Activated T-cell treated with anti-CD3 and anti-CD28 coated beads, Interleukin-2, amount 50 U/mL, for 72 hours (primary cell): ENCODE measurements around the gene RNF217. TPM values are rescaled to one million over a fixed set of nuclear protein-coding genes. Genes with fewer than 3 reads are reported as not detected.

Experiments
- ATAC-seq, 2 donors: fragments of 150-1000 bp; cut with Tn5 transposase; replicated peaks in 1 of 2; 2 replicates each; pipeline ENCODE4 v1.10.0; 2021; ENCODE audit warnings: moderate library complexity in 2 of 2, mild to moderate bottlenecking in 1 of 2
- DNase-seq, 2 donors: peaks; one replicate each; pipeline ENCODE4 v3.0.0; 2021 to 2022; ENCODE audit warnings: mixed read lengths in 1 of 2
- H3K27ac Mint-ChIP-seq: one replicate; pipeline ENCODE4 v1.8.0; 2022; ENCODE audit warnings: mild to moderate bottlenecking, moderate library complexity, mixed read lengths
- H3K27me3 Mint-ChIP-seq: one replicate; pipeline ENCODE4 v1.8.0; 2022; ENCODE audit warnings: low read depth, mixed read lengths
- H3K36me3 Mint-ChIP-seq, 2 donors: one replicate each; pipeline ENCODE4 v1.8.0; 2022; ENCODE audit warnings: mixed read lengths in 2 of 2, mild to moderate bottlenecking in 1 of 2; ENCODE audit not compliant: insufficient read depth in 2 of 2
- H3K4me1 Mint-ChIP-seq: one replicate; pipeline ENCODE4 v1.8.0; 2022; ENCODE audit warnings: low read depth, mixed read lengths
- H3K4me3 Mint-ChIP-seq, 2 donors: one replicate each; pipeline ENCODE4 v1.8.0; 2022; ENCODE audit warnings: mild to moderate bottlenecking in 2 of 2, mixed read lengths in 2 of 2, moderate library complexity in 2 of 2
- H3K9me3 Mint-ChIP-seq, 2 donors: one replicate each; pipeline ENCODE4 v1.8.0; 2022; ENCODE audit warnings: mixed read lengths in 2 of 2
- total RNA-seq, 2 donors: library from RNA; stranded (reverse); gene quantifications; one replicate each; pipeline ENCODE4 v1.2.3, GENCODE V29; 2022

Gene RNF217
- total RNA-seq, 2 donors from 2014 or later, result 1.2 to 1.9 TPM

GRCh38 chr6:125097186-125097585 lies 134.9 kb downstream of the RNF217 start:
- peaks cover 9% of the 10 kb centered on the region for H3K27me3 Mint-ChIP-seq
- H3K36me3 Mint-ChIP-seq, result no peaks in the 10 kb centered on the region
- no peak overlapping the region for H3K4me3 Mint-ChIP-seq
- no peaks in the 10 kb centered on the region for H3K4me1 Mint-ChIP-seq
- H3K27ac Mint-ChIP-seq, result no peak overlapping the region
- no peak for ATAC-seq
- no peak for DNase-seq
- no peaks in the 10 kb centered on the region for H3K9me3 Mint-ChIP-seq

- no peaks in the 10 kb centered on the region for H3K36me3 Mint-ChIP-seq
- no peaks in the 10 kb centered on the region for H3K9me3 Mint-ChIP-seq
- DNase-seq (no peak), ATAC-seq (no peak)
- H3K27me3 Mint-ChIP-seq, result peaks cover 9% of the 10 kb centered on the region
- no peak overlapping the region for H3K4me3 Mint-ChIP-seq
- no peak overlapping the region for H3K27ac Mint-ChIP-seq
- no peaks in the 10 kb centered on the region for H3K4me1 Mint-ChIP-seq
These were observed 136.0 kb downstream of the RNF217 start for GRCh38 chr6:125098253-125098652.

- no peaks in the 10 kb centered on the region for H3K36me3 Mint-ChIP-seq
- H3K27ac Mint-ChIP-seq, result no peak overlapping the region
These were observed 137.2 kb downstream of the RNF217 start for GRCh38 chr6:125099211-125100073.

DNA sequence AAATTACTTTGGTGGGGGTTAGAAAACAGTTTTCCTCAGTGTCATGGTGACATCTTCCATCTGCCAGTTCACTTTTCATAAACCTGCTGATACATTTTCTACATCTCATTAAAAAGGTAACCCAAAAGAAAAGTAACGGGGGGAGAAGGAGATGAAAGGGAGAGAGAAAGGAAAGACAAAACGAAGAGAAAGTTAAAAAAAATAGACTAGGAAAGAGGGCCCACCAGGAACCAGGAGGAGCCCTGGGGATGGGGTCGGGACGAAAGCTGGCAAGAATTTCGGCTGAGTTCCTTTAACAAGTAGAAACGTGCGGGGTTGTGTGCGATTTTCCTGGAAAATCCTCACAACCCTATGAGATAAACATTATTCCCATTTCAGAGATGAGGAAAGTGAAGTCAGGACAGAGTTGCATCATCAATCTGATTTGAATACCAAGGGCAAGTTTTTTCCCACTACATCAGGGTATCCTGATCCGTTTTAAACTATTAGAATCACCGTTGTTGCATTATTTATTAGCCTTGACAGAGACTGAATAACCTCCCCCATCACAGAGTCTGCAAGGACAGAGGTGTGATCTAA lies 137.9 kb downstream of the RNF217 start:
- DNase-seq (no peak), ATAC-seq (no peak)
- peak overlapping the region; percentile 71 to 79 for H3K4me3 Mint-ChIP-seq
- no peaks in the 10 kb centered on the region for H3K9me3 Mint-ChIP-seq
- H3K36me3 Mint-ChIP-seq, result no peaks in the 10 kb centered on the region
- peaks cover 9% of the 10 kb centered on the region for H3K27me3 Mint-ChIP-seq
- H3K4me1 Mint-ChIP-seq, result no peaks in the 10 kb centered on the region
- H3K27ac Mint-ChIP-seq, result no peak overlapping the region

More at GRCh38 chr6:125099211-125100073, 137.2 kb downstream of the RNF217 start:
- Mint-ChIP-seq H3K9me3 (no peaks in the 10 kb centered on the region), H3K4me3 (peak overlapping the region; percentile 71 to 79), H3K27me3 (peaks cover 9% of the 10 kb centered on the region), H3K4me1 (no peaks in the 10 kb centered on the region)
- ATAC-seq (peak; percentile 88 to 90), DNase-seq (peak; percentile 33 to 37)

- no peaks in the 10 kb centered on the region for H3K36me3 Mint-ChIP-seq
- no peaks in the 10 kb centered on the region for H3K4me1 Mint-ChIP-seq
- H3K27me3 Mint-ChIP-seq, result peaks cover 9% of the 10 kb centered on the region
- ATAC-seq, result no peak
- no peak for DNase-seq
- H3K4me3 Mint-ChIP-seq, result no peak overlapping the region
- no peaks in the 10 kb centered on the region for H3K9me3 Mint-ChIP-seq
- H3K27ac Mint-ChIP-seq, result no peak overlapping the region
These were observed 138.9 kb downstream of the RNF217 start for GRCh38 chr6:125101128-125101527.

GRCh38 chr6:125101631-125102030 lies 139.4 kb downstream of the RNF217 start:
- no peaks in the 10 kb centered on the region for H3K36me3 Mint-ChIP-seq
- no peaks in the 10 kb centered on the region for H3K4me1 Mint-ChIP-seq
- DNase-seq, result no peak
- ATAC-seq, result no peak
- H3K9me3 Mint-ChIP-seq, result no peaks in the 10 kb centered on the region
- H3K27me3 Mint-ChIP-seq, result peaks cover 9% of the 10 kb centered on the region
- H3K4me3 Mint-ChIP-seq, result no peak overlapping the region
- no peak overlapping the region for H3K27ac Mint-ChIP-seq

GRCh38 chr6:125102411-125102810 lies 140.2 kb downstream of the RNF217 start:
- Mint-ChIP-seq H3K36me3 (no peaks in the 10 kb centered on the region), H3K9me3 (no peaks in the 10 kb centered on the region), H3K27me3 (peaks cover 9% of the 10 kb centered on the region), H3K27ac (no peak overlapping the region), H3K4me3 (no peak overlapping the region), H3K4me1 (no peaks in the 10 kb centered on the region)
- ATAC-seq (no peak), DNase-seq (no peak)

DNA sequence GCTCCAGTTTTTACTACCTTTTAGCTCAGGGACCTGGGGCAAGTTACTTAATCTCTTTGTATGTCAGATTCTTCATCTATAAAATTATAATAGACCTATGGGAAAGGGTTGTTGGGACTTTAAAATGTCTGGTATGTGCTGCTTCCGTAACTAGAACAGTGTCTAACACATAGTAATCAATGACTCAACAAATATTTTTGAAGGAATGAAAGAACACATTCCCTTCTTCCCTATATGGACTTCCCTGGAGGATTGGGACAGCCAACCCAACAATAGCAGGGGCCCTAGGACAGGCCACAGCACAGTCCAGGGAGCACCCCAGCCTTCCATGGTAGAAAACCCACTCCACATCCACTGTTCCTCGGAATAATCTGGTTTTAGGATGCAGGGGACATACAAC lies 140.7 kb downstream of the RNF217 start:
- H3K4me1 Mint-ChIP-seq, result no peaks in the 10 kb centered on the region
- no peaks in the 10 kb centered on the region for H3K9me3 Mint-ChIP-seq
- no peaks in the 10 kb centered on the region for H3K36me3 Mint-ChIP-seq
- no peak overlapping the region for H3K27ac Mint-ChIP-seq
- DNase-seq, result no peak
- H3K27me3 Mint-ChIP-seq, result peaks cover 4% of the 10 kb centered on the region
- H3K4me3 Mint-ChIP-seq, result no peak overlapping the region
- ATAC-seq, result no peak

- ATAC-seq (no peak), DNase-seq (no peak)
- H3K9me3 Mint-ChIP-seq, result peaks cover 0 to 3% of the 10 kb centered on the region in 2 donors
- no peak overlapping the region for H3K27ac Mint-ChIP-seq
- peaks cover 0 to 2% of the 10 kb centered on the region in 2 donors for H3K36me3 Mint-ChIP-seq
- no peaks in the 10 kb centered on the region for H3K4me1 Mint-ChIP-seq
- H3K4me3 Mint-ChIP-seq, result no peak overlapping the region
- H3K27me3 Mint-ChIP-seq, result no peaks in the 10 kb centered on the region
These were observed 142.2 kb downstream of the RNF217 start for GRCh38 chr6:125104425-125104824.

GRCh38 chr6:125107048-125107447 lies 144.8 kb downstream of the RNF217 start:
- Mint-ChIP-seq H3K27me3 (no peaks in the 10 kb centered on the region), H3K27ac (no peak overlapping the region), H3K4me3 (no peak overlapping the region), H3K36me3 (peaks cover 9 to 12% of the 10 kb centered on the region in 2 donors), H3K4me1 (no peaks in the 10 kb centered on the region), H3K9me3 (peaks cover 11 to 14% of the 10 kb centered on the region in 2 donors)
- no peak for ATAC-seq
- no peak for DNase-seq

DNA sequence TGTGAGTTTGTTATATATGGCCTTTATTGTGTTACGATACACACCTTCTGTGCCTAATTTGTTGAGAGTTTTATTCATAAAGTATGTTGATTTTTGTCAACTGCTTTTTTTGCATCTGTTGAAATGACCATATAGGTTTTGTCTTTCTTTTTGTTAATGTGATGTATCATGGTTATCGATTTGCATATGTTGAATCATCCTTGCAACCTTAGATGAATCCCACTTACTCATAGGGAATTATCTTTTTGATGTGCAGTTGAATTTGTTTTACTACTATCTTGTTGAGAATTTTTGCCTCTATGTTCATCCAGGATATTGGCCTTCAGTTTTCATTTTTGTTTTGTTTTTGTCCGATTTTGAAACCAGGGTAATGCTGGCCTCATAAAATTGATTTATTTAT lies 145.7 kb downstream of the RNF217 start:
- H3K27me3 Mint-ChIP-seq, result no peaks in the 10 kb centered on the region
- H3K36me3 Mint-ChIP-seq, result peaks cover 12 to 17% of the 10 kb centered on the region in 2 donors
- no peak overlapping the region for H3K4me3 Mint-ChIP-seq
- H3K27ac Mint-ChIP-seq, result no peak overlapping the region
- DNase-seq (no peak), ATAC-seq (no peak)
- no peaks in the 10 kb centered on the region for H3K4me1 Mint-ChIP-seq
- peaks cover 14 to 16% of the 10 kb centered on the region in 2 donors for H3K9me3 Mint-ChIP-seq

DNA sequence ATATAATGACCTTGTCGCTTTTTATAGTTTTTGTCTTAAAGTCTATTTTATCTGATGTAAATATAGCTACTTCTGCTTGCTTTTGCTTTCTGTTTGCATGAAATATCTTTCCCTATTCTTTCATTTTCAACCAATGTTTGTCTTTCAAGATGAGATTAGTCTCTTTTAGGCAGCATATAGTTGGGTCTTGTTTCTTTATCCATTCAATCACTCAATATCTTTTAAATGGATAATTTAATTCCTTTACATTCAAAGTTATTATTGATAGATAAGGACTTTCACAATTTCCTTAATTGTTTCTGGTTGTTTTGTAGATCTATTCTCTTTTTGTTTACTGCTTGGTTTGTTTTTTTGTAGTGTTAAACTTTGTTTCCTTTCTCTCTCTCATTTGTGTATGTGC lies 147.8 kb downstream of the RNF217 start:
- peaks cover 12 to 17% of the 10 kb centered on the region in 2 donors for H3K36me3 Mint-ChIP-seq
- H3K9me3 Mint-ChIP-seq, result peaks cover 14 to 16% of the 10 kb centered on the region in 2 donors
- H3K27me3 Mint-ChIP-seq, result no peaks in the 10 kb centered on the region
- ATAC-seq (no peak), DNase-seq (no peak)
- H3K27ac Mint-ChIP-seq, result no peak overlapping the region
- H3K4me3 Mint-ChIP-seq, result no peak overlapping the region
- H3K4me1 Mint-ChIP-seq, result no peaks in the 10 kb centered on the region

DNA sequence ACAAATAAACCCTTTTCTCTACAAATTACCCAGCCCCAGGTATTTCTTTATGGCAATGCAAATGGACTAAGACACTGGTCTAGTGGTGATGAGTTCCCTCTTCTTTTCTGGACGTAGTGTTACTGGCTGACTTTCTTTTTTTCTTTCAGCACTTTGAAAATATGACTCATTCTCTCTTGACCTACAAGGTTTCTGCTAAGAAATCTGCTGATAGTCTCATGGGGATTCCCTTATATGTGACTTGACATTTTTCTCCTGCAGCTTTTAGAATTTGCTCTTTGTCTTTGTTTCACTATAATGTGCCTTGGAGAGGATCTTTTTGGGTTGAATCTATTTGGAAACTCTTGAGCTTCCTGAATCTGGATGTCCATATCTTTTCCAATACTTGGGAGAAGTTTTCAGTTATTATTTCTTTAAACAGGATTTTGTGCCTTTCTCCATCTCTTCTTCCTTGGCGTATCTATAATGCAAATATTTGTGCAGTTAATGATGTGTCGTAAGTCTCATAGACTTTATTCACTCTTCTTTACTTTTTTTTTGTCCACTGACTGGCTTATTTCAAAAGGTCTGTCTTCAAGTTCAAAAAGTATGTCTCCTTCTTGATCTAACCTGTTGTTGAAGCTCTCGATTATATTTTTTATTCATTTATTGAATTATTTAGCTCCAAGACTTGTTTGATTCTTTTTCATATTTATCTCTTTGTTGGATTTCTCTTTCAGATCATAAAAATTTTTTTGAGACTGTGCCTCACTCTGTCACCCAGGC lies 149.2 kb downstream of the RNF217 start:
- no peak overlapping the region for H3K4me3 Mint-ChIP-seq
- no peak for DNase-seq
- H3K27ac Mint-ChIP-seq, result no peak overlapping the region
- H3K36me3 Mint-ChIP-seq, result peaks cover 12 to 17% of the 10 kb centered on the region in 2 donors
- no peaks in the 10 kb centered on the region for H3K4me1 Mint-ChIP-seq
- H3K27me3 Mint-ChIP-seq, result no peaks in the 10 kb centered on the region
- ATAC-seq, result no peak
- H3K9me3 Mint-ChIP-seq, result peaks cover 14 to 16% of the 10 kb centered on the region in 2 donors
